Muscle layer of colon (tissue), 2 donors: ENCODE results near the gene TPM3.
"Not testable (repeated sequence)": the region's sequence is repeated elsewhere in the genome, so short reads cannot be mapped to it uniquely, and the experiment has no call there.

ENCODE experiments used
- H3K27ac ChIP-seq: one replicate; pipeline ENCODE4 v1.7.0; 2013; ENCODE audit warnings: low read depth, mild to moderate bottlenecking, low read length, moderate library complexity
- H3K27me3 ChIP-seq, 2 donors: one replicate each; pipeline ENCODE4 v1.7.0; 2013; ENCODE audit warnings: low read length in 2 of 2, mild to moderate bottlenecking in 2 of 2; ENCODE audit not compliant: insufficient read depth in 2 of 2, control insufficient read depth in 1 of 2
- H3K36me3 ChIP-seq: one replicate; pipeline ENCODE4 v1.7.0; 2013; ENCODE audit warnings: mild to moderate bottlenecking, low read length; ENCODE audit not compliant: insufficient read depth
- H3K4me1 ChIP-seq: one replicate; pipeline ENCODE4 v1.7.0; 2013; ENCODE audit warnings: mild to moderate bottlenecking, low read length; ENCODE audit not compliant: insufficient read depth
- H3K4me3 ChIP-seq, 2 donors: one replicate each; pipeline ENCODE4 v1.7.0; 2013; ENCODE audit warnings: low read length in 2 of 2, low read depth in 1 of 2, mild to moderate bottlenecking in 1 of 2, moderate library complexity in 1 of 2
- H3K9ac ChIP-seq: one replicate; pipeline ENCODE4 v1.7.0; 2013; ENCODE audit warnings: low read length
- H3K9me3 ChIP-seq: one replicate; pipeline ENCODE4 v1.7.0; 2013; ENCODE audit warnings: mild to moderate bottlenecking, low read length
- donor health status: abdominal sarcoma.
- donor health status: Adenocarcinoma of cecum.

TPM3 gene

DNA sequence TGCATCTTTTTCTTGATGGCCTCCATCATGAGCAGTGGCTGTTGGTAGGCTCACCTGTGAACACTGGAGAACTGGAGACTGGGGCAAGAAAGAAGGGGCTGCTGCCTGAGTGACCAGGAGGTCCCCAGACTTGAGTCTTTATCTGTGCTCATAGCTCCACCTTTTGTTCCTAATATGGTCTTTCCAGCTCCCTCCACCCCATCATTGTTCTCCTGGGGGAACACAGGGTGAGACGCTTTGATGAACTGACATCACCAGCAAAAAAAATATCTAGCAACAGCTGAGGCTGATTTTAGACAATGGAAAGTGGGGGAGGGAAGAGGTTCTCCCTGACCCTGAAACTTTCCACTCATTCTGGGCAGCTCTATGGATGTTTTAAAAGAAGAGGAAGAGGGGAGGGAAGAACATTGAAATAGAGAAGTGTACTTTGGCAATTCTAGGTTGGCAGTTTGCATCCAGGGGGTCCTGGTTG is at the start of gene TPM3:
TPM3 (minus strand) TSS at position 111 of the 472 bp plus-strand sequence; CDS start at position 29, 82 bp downstream.
- Histone ChIP-seq H3K4me1 (no peaks in the 10 kb centered on the region), H3K9me3 (no peaks in the 10 kb centered on the region), H3K27me3 (peaks cover 0 to 6% of the 10 kb centered on the region in 2 donors), H3K9ac (no peak within 1 kb of the TSS), H3K27ac (no peak within 1 kb of the TSS), H3K4me3 (no peak within 1 kb of the TSS), H3K36me3 (no peaks in the 10 kb centered on the region)

DNA sequence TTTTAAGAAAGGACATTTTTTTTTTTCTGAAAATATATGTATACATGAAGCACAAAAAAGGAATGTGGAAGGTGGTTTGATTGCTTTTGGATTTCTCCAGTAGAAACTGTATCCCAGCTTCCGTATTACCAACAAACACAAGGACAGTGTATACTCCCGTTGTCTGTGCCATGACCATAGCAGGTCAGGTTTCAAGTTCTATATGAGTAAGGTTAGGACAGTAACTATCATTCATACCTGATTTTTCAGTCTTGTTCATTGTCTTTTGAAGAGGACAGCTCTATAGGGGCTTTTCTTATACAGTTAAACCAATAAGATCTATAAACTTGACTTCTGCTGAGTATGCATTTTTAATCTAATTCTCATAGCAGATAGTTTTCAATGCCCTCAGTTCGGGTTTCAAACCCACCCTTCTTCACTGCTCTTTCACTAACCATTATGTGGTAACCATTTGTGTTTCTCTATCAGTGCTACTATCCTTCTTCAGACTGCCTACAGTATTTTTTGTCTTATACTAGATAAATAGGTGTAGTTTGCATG is 48.5 kb upstream of the TPM3 start:
- Histone ChIP-seq H3K27me3 (no peaks in the 10 kb centered on the region), H3K4me3 (no peak overlapping the region), H3K9ac (no peak overlapping the region), H3K9me3 (no peaks in the 10 kb centered on the region), H3K4me1 (no peaks in the 10 kb centered on the region), H3K27ac (no peak overlapping the region), H3K36me3 (peaks cover 75% of the 10 kb centered on the region)

DNA sequence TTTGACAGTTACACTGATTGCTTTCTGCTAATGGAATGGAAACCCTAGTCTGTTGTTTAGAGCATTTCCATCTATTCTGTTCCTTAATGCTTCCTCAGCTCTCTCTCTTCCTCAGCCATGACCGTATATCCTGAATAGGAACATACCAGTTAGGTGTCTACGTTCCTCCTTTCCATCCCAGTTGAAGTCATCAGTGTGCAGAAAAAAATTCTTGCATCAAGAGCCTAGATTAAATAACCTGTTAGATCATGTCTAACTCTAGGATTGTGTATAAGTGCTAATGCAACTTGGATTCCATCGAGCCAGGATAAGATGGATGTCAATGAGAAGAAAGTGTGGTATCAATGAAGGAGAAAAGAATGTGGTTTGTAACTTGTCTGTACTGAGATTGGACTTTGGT is 47.6 kb upstream of the TPM3 start:
- no peak overlapping the region for H3K9ac ChIP-seq
- H3K9me3 ChIP-seq: no peaks in the 10 kb centered on the region
- no peaks in the 10 kb centered on the region for H3K4me1 ChIP-seq
- H3K4me3 ChIP-seq: no peak overlapping the region
- no peak overlapping the region for H3K27ac ChIP-seq
- H3K36me3 ChIP-seq: peaks cover 74% of the 10 kb centered on the region
- H3K27me3 ChIP-seq: no peaks in the 10 kb centered on the region

DNA sequence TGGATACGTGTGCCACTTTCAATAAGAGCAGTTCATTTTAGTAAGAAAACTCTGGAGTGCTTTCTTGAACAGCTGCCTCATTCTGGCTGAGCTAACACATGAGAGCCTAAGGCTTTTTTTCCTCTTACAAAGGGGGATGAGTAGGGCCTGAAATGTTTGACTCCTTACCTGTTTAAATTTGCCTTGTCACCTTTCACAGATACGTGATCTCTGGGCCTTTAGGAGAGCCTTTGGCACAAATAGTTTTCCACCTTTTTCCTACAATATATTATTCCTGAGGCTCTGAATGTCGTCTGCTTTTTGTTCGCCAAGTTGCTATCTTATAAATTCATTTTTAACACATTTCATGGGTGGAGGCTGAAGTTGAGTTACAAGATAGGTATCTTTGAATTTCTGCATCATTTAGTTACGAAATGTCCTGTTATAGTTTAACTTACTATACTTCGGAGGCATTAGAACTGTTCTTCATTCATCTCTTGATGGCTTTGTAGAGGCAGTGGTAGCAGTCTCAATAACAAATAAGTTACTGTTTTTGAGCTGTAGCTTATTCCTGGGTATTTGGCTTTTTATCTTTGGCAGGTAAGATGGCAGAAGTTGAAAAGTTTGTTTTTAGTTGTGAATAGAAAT is 46.1 kb upstream of the TPM3 start:
- Histone ChIP-seq H3K4me1 (no peaks in the 10 kb centered on the region), H3K27ac (no peak overlapping the region), H3K36me3 (peaks cover 61% of the 10 kb centered on the region), H3K9ac (no peak overlapping the region), H3K9me3 (no peaks in the 10 kb centered on the region), H3K27me3 (no peaks in the 10 kb centered on the region), H3K4me3 (no peak overlapping the region)

DNA sequence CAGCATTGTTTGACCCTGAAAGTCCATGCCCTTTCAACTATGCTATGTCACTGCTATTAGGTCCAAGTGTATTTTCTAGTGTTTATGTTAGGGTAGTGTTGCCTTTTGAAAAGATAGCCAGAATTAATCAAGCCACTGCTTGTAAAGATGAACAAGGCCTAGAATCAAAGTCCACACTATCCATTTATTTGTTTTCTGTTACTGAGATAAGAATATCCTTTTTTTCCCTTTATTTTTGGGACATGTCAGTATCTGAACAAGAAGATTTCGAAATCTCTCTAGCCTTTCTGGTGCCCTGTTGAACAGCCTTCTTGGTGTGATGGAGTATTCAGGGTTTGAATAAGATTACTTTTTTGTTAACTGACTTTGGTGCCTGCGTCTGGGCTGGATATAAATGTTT is 45.5 kb upstream of the TPM3 start:
- H3K4me3 ChIP-seq: no peak overlapping the region
- H3K27ac ChIP-seq: no peak overlapping the region
- no peaks in the 10 kb centered on the region for H3K4me1 ChIP-seq
- no peaks in the 10 kb centered on the region for H3K9me3 ChIP-seq
- H3K9ac ChIP-seq: no peak overlapping the region
- peaks cover 58% of the 10 kb centered on the region for H3K36me3 ChIP-seq
- H3K27me3 ChIP-seq: no peaks in the 10 kb centered on the region

DNA sequence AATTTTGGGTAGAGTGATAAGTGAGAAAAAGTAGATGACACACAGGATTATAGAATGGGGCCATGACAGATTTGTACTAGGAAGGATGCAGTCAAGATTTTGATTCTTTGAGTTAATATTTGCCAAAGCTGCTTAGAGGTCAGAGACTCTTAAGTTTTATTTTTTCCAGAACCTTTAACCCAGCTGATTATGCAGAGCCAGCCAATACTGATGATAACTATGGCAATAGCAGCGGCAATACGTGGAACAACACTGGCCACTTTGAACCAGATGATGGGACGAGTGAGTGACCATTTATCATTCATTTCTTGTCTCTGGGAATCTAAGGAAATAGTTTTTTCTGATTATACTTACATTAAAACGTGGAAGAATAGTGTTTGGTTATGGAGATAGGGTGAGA is 45.0 kb upstream of the TPM3 start:
- H3K27me3 ChIP-seq: no peaks in the 10 kb centered on the region
- H3K4me1 ChIP-seq: no peaks in the 10 kb centered on the region
- H3K36me3 ChIP-seq: peaks cover 58% of the 10 kb centered on the region
- no peaks in the 10 kb centered on the region for H3K9me3 ChIP-seq
- no peak overlapping the region for H3K9ac ChIP-seq
- no peak overlapping the region for H3K4me3 ChIP-seq
- no peak overlapping the region for H3K27ac ChIP-seq

DNA sequence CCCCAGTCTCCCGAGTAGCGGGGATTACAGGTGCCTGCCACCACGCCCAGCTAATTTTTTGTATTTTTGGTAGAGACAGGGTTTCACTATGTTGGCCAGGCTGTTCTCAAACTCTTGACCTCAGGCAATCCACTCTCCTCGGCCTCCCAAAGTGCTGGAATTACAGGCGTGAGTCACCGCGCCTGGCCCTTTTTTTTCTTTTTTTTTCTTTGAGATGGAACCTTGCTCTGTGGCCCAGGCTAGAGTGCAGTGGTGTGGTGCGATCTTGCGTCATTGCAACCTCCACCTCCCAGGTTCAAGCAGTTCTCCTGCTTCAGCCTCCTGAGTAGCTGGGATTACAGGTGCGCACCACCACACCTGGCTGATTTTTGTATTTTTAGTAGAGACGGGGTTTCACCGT is 41.2 kb upstream of the TPM3 start:
- H3K4me1 ChIP-seq, H3K9me3 ChIP-seq, H3K4me3 ChIP-seq, H3K9ac ChIP-seq, H3K27ac ChIP-seq, H3K27me3 ChIP-seq: not testable (repeated sequence)
- peaks cover 73% of the 10 kb centered on the region for H3K36me3 ChIP-seq

DNA sequence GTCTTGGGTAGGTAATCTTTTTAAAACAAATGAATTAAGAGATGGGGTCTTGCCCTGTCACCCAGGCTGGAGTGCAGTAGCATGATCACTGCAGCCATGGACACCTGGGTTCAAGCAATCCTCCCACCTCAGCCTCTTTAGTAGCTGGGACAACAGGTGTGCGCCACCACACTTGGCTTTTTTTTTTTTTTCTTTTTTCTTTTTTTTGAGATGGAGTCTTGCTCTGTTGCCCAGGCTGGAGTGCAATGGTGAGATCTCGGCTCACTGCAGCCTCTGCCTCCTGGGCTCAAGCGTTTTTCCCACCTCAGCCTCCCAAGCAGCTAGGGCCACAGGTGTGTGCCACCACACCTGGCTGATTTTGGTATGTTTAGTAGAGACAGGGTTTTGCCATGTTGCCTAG is 39.2 kb upstream of the TPM3 start:
- not testable (repeated sequence) for H3K27me3 ChIP-seq, H3K9me3 ChIP-seq, H3K27ac ChIP-seq, H3K4me3 ChIP-seq, H3K9ac ChIP-seq, H3K4me1 ChIP-seq
- peaks cover 68% of the 10 kb centered on the region for H3K36me3 ChIP-seq

DNA sequence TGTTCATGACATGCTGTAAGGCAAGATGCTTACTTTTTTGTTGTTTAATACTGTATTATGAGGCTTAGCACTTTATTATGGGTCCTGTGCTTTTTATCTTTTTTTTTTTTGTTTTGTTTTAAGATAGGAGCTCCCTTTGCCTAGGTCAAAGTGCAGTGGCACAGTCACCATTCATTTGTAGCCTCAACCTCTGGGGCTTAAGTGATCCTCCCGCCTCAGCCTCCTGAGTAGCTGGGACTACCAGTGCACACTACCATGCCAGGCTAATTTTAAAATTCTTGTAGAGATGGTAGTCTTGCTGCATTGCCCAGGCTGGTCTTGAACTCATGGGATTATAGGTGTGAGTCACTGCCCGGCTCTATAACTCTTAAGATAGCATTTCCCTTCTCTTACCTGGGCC is 33.5 kb upstream of the TPM3 start:
- H3K4me3 ChIP-seq: no peak overlapping the region
- no peak overlapping the region for H3K27ac ChIP-seq
- H3K4me1 ChIP-seq: peaks cover 25% of the 10 kb centered on the region
- no peaks in the 10 kb centered on the region for H3K27me3 ChIP-seq
- no peak overlapping the region for H3K9ac ChIP-seq
- H3K9me3 ChIP-seq: no peaks in the 10 kb centered on the region
- H3K36me3 ChIP-seq: peaks cover 30% of the 10 kb centered on the region

DNA sequence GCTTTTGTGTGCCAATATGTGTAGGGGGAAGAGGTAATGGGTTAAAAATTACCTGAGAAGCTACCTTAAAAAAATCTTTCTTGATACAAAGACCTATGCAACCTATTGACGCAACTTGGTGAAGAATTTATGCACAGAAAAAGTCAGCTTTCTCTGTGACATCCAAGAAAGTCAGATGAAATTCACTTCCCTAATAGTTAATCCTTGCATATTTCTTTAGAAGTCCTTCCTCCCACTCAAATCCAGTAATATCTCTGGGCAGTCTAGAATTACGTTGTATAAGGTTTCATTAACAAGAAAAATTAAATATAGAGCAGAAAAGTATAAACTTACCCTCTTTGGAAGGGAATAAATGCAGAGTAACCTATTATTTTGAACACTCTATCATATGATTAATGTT is 31.7 kb upstream of the TPM3 start:
- Histone ChIP-seq H3K27ac (no peak overlapping the region), H3K4me1 (peaks cover 36% of the 10 kb centered on the region)

DNA sequence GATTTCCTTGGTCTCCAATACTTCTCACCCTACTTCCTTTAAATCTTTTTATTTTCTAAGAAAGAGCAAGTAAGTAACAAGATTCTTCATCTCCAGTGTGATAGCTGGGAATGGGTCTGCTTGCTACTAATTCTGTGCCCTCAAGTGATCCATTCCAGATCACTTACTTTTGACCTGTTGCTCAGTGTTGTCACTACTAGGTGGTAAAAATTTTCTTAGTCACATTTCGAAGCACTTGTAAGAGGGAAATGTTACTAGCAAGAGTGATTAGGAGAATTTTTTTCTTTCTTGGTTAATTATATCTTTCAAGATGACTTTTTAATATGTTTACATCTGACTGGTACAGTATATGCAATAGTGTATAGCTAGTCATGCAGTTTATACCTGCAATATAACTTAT is 31.0 kb upstream of the TPM3 start:
- Histone ChIP-seq H3K36me3 (peaks cover 29% of the 10 kb centered on the region), H3K4me3 (peak overlapping the region in 1 of 2 donors; percentile 67), H3K4me1 (peaks cover 43% of the 10 kb centered on the region), H3K9ac (no peak overlapping the region), H3K27me3 (no peaks in the 10 kb centered on the region), H3K9me3 (no peaks in the 10 kb centered on the region), H3K27ac (no peak overlapping the region)

More for the DNA sequence above, 31.7 kb upstream of the TPM3 start:
- Histone ChIP-seq H3K4me3 (no peak overlapping the region), H3K36me3 (peaks cover 27% of the 10 kb centered on the region), H3K9me3 (no peaks in the 10 kb centered on the region), H3K27me3 (no peaks in the 10 kb centered on the region), H3K9ac (no peak overlapping the region)

DNA sequence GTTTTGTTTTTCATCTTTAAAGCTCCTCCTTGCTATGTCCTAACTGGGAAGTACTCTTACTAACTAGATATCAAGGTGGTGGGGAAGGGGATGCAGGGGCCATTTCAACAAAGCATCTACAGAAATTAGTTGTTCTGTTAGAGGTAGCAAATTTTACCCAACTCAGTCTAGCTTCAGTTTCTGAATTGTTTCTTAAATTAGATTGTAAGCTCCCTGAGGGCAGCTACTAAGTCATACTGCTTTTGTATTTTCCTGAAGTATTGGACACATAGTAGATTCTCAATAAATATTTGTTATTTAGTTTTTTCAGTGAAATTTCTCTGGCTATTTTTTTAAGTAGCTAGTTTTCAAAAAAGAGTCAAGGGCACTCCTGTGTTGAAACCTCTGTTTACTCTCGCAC is 30.6 kb upstream of the TPM3 start:
- Histone ChIP-seq H3K9ac (peak overlapping the region; percentile 85), H3K27ac (no peak overlapping the region), H3K4me3 (peak overlapping the region in 1 of 2 donors; percentile 67), H3K4me1 (peaks cover 45% of the 10 kb centered on the region), H3K9me3 (no peaks in the 10 kb centered on the region), H3K36me3 (peaks cover 30% of the 10 kb centered on the region), H3K27me3 (no peaks in the 10 kb centered on the region)
